Cardiac muscle cell (in vitro differentiated cells and primary cell): ENCODE results near the gene TTK. TPM values are rescaled to one million over a fixed set of nuclear protein-coding genes. Genes with fewer than 3 reads are reported as not detected.
"Not testable (repeated sequence)": the region's sequence is repeated elsewhere in the genome, so short reads cannot be mapped to it uniquely, and the experiment has no call there.

Experiments
- DNase-seq, 2 donors: peaks; one replicate each; pipeline versions ENCODE4 v3.0.0 to v3.0.0-alpha.2; 2010 to 2017; ENCODE audit warnings: low read depth in 1 of 2, low spot score in 1 of 2
- H3K27ac ChIP-seq: fragments of 200-600 bp; sonication (generic); 2 replicates; pipeline ENCODE4 v1.5.1; 2016
- H3K27me3 ChIP-seq: fragments of 200-600 bp; sonication (generic); 2 replicates; pipeline ENCODE4 v1.6.0; 2016; ENCODE audit warnings: control low read depth
- H3K36me3 ChIP-seq: fragments of 200-600 bp; sonication (generic); 2 replicates; pipeline ENCODE4 v1.5.1; 2016; ENCODE audit warnings: control low read depth
- H3K4me1 ChIP-seq: fragments of 200-600 bp; sonication (generic); 2 replicates; pipeline ENCODE4 v1.8.1; 2017; ENCODE audit warnings: low read depth, mild to moderate bottlenecking, mixed run types
- H3K4me3 ChIP-seq: fragments of 200-600 bp; sonication (generic); 2 replicates; pipeline ENCODE4 v1.5.1; 2016; ENCODE audit warnings: mild to moderate bottlenecking
- H3K9me3 ChIP-seq: fragments of 200-600 bp; sonication (generic); 2 replicates; pipeline ENCODE4 v1.5.1; 2017; ENCODE audit warnings: low read depth, mild to moderate bottlenecking, control low read depth
- polyA plus RNA-seq: library from polyadenylated mRNA; unstranded; fragments of >200 nt; fragmentation: Nextera tagmentation; extraction: Ambion mirVana; gene quantifications from 2 replicates; pipeline ENCODE4 v1.2.1, GENCODE V29; 2016
- total RNA-seq: library from RNA; depleted of rRNA; stranded (reverse); fragments of >200 nt; gene quantifications from 2 replicates; pipeline ENCODE4 v1.2.3, GENCODE V29; 2016
- TF ChIP-seq, protein P1 (sequence below): IDR thresholded peaks from 2 replicates; pipeline ENCODE4 v1.5.1; 2012; ENCODE audit warnings: low read depth, mild to moderate bottlenecking, low read length

The TTK gene
- total and polyA plus RNA-seq, 2 experiments from 2014 or later = 3.7 to 45.2 TPM

DNA sequence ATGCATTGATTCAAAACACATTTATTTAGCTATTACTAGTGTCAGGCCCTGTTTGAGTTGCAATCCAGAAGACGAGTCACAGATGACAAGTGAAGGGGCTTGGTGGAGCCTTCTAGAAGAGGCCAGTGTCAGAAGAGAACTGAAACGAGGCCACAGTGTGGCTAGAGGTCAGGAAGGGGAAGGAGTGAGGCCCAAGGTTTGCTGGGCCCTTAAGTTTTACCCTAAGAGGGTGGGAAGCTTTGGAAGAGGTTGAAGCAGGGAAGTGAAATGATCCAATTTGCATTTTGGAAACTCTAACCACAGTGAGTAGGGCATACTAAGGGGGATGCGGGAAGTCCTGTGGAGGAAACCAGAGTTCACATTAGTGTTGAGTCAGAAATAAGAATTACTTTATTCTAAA is 25.0 kb downstream of the TTK start:
- H3K27me3 ChIP-seq = no peaks in the 10 kb centered on the region
- TF ChIP-seq, protein P1, sequence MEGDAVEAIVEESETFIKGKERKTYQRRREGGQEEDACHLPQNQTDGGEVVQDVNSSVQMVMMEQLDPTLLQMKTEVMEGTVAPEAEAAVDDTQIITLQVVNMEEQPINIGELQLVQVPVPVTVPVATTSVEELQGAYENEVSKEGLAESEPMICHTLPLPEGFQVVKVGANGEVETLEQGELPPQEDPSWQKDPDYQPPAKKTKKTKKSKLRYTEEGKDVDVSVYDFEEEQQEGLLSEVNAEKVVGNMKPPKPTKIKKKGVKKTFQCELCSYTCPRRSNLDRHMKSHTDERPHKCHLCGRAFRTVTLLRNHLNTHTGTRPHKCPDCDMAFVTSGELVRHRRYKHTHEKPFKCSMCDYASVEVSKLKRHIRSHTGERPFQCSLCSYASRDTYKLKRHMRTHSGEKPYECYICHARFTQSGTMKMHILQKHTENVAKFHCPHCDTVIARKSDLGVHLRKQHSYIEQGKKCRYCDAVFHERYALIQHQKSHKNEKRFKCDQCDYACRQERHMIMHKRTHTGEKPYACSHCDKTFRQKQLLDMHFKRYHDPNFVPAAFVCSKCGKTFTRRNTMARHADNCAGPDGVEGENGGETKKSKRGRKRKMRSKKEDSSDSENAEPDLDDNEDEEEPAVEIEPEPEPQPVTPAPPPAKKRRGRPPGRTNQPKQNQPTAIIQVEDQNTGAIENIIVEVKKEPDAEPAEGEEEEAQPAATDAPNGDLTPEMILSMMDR = no peak
- DNase-seq = no peak
- H3K4me1 ChIP-seq = no peaks in the 10 kb centered on the region
- no peak overlapping the region for H3K4me3 ChIP-seq
- H3K36me3 ChIP-seq = no peaks in the 10 kb centered on the region
- no peaks in the 10 kb centered on the region for H3K9me3 ChIP-seq
- no peak overlapping the region for H3K27ac ChIP-seq

DNA sequence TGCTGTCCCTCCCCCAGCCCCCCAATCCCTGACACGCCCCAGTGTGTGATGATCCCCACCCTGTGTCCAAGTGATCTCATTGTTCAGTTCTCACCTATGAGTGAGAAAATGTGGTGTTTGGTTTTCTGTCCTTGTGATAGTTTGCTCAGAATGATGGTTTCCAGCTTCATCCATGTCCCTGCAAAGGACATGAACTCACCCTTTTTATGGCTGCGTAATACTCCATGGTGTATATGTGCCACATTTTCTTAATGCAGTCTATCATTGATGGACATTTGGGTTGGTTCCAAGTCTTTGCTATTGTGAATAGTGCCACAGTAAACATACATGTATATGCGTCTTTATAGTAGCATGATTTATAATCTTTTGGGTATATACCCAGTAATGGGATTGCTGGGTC is 43.8 kb downstream of the TTK start:
- not testable (repeated sequence) for H3K4me1 ChIP-seq, DNase-seq, H3K4me3 ChIP-seq, H3K9me3 ChIP-seq, H3K27me3 ChIP-seq, H3K36me3 ChIP-seq, H3K27ac ChIP-seq

DNA sequence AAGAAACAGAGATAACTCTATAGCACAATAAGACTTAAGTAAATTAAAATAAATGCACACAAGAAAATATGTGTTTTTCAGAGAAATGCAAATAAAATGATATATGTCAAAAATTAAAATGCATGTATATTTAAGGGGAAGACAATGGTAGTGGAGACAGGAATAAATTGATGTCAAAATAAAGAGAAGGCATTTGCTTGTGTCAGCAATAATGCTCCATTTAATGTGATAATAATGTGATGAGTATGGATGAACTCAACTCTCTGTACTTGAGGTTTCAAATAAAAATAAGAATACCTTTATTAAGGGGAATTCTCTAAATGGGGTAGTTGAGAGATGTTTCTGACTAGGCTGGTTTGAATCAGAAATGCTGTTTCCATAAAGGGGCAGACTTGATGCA is 56.3 kb downstream of the TTK start:
- TF ChIP-seq, protein P1 = no peak
- Histone ChIP-seq H3K4me3 (no peak overlapping the region), H3K4me1 (no peaks in the 10 kb centered on the region), H3K9me3 (no peaks in the 10 kb centered on the region), H3K27me3 (no peaks in the 10 kb centered on the region), H3K36me3 (no peaks in the 10 kb centered on the region), H3K27ac (no peak overlapping the region)
- DNase-seq = no peak

DNA sequence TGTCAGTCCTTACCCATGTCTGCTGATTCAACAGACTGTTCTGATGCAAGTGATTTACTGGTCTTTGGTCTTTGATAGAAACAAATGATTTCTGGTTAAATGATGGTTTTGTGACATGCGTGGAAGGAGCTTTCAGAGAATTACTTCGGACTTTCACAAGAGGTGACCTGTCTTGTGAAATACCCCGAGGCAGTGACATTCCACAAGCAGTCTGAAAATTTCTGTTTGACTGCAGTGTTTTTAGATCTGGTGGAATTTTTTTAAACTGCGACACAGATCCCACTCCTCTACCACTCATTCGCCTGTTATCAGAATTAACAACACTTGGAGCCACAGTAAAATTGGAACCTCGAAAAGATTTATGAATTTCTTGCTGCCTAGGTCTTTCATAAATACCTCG is 63.7 kb downstream of the TTK start:
- H3K4me3 ChIP-seq, H3K27ac ChIP-seq, H3K4me1 ChIP-seq, H3K36me3 ChIP-seq, H3K27me3 ChIP-seq, DNase-seq, H3K9me3 ChIP-seq: not testable (repeated sequence)

DNA sequence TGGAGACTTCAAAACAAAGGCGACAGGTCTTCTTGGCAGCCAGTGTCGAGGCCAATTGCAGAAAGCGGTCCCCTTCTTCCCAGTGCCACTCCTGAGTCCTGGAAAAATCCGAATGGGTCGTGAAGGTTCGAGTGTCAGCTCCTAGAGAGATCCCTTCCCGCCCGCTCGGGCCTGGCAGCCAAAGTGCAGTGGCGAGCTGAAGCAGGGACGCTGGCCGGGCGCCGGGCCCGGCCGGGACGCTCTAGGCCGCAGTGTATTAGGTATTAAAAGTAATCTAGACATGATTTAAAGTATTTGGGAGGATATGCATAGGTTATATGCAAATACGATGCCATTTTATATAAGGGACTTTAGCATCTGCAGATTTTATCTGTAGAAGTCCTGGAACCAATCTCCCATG is 66.0 kb downstream of the TTK start:
- not testable (repeated sequence) for H3K9me3 ChIP-seq, H3K4me3 ChIP-seq, H3K27ac ChIP-seq, DNase-seq, H3K36me3 ChIP-seq, H3K4me1 ChIP-seq, H3K27me3 ChIP-seq

DNA sequence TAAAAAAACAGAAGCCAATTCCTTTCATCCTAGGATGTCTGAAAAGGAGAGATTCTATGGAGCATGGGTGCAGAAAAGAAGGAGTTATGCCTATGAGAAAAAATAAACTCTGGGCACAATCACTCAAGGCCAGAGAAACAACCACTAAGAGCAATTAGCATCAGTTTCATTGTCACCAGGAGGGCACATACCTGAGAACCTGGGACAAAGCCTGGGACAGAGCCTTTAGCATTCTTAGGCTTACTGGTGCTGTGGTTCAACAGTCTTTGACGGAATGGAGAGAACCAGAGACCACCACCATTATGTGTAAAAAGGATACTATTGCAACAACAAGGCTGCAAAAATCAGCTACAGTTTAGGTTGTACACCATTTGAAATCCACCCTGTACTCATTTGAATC is 72.6 kb downstream of the TTK start:
- Histone ChIP-seq H3K9me3 (no peaks in the 10 kb centered on the region), H3K4me3 (no peak overlapping the region), H3K36me3 (no peaks in the 10 kb centered on the region), H3K27me3 (no peaks in the 10 kb centered on the region), H3K27ac (no peak overlapping the region), H3K4me1 (no peaks in the 10 kb centered on the region)
- DNase-seq = no peak
- TF ChIP-seq, protein P1 = no peak

DNA sequence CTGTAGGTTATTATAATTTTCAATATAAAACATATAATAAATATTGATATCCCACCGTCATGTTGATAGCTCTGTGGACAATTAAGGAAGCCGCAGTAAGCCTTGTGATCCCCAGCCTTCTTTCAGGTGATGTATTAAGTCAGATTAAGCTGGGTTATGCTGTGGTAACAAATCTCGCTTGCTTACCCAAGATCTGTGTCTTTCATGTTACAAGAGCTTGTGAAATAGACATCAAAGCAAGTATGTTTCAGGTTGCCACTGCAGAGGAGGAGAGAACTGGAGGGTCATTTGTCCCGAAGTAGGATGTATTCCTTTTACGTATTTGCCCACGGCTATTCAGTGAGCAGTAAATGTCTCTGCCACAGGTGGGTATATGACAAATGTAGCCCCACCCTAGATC is 84.2 kb downstream of the TTK start:
- Histone ChIP-seq H3K27me3 (no peaks in the 10 kb centered on the region), H3K36me3 (no peaks in the 10 kb centered on the region), H3K4me3 (no peak overlapping the region), H3K27ac (no peak overlapping the region), H3K4me1 (no peaks in the 10 kb centered on the region), H3K9me3 (no peaks in the 10 kb centered on the region)
- TF ChIP-seq, protein P1 = no peak
- DNase-seq = no peak
